GM18520 (cell line): ENCODE data around the gene NGFR.
"Not testable (repeated sequence)": the region's sequence is repeated elsewhere in the genome, so short reads cannot be mapped to it uniquely, and the experiment has no call there.

Experiments used
- ATAC-seq: cut with Tn5 transposase; IDR thresholded peaks from one replicate; pipeline ENCODE4 v1.9.1; 2021; ENCODE audit not compliant: unreplicated experiment

Gene NGFR

DNA sequence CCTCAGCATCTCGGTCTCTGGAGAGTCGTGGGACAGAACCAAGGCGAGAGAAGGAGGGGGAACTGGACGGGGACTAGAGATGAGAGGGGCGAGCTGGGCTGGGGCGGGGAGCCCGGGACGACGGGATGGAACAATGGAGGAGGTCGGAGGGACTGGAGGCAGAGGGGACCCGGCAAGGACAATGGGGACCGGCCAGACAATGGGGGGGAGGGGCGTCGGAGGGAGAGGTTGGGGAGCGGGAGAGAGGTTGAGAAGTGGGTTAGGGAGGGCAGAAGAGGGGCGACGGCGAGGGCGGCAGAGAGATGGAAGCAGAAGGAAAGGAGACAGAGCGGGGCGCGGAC lies 719 bp downstream of the NGFR start:
- no peak for ATAC-seq

DNA sequence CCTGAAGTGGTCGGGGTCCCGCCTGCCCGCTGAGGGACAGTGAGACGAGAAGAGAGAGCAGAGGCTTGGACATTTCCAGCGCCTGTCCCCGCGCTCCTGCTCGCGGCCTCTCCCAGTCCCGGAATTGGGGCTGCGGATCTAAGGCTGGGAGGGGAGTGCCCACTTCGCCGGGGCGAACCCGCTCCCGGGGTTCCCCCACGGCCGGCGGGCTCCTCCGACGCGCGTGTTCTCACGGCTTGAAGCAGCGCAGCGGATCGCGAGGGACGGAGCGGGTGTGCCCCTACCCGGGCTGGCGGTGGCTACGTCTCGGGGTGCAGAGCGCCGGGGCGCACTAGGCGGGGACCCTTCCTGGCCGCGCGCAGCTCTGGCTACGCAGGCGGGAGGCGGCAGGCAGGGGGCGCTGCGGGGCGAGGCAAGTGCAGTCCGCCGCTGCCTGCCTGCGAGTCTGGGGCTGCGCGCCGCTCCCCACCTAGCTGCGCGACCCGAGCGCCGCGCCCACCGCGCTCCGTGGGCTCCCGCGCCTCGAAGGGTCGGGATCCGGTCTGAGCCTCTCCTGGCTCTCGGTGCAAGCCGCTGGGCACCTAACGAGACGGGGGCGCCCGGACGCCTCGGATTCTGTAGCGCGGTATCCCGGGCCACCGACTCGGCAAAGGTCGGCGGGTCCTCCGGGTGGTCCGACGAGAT lies 1.2 kb downstream of the NGFR start:
- no peak for ATAC-seq

DNA sequence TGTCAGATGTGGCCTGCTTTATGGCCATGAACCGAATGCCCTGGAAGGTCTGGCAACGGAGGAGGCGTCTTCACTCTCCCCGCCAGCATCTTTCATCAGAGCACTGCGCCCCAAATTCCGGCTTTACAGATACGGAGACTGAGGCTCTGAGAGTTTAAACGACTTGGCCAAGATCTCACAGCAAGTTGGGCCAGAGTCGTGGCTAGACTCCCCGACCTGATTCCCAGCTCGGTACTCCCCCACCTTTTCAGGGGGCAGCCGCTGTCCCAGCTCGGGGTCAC lies 1.7 kb downstream of the NGFR start:
- ATAC-seq, result no peak

DNA sequence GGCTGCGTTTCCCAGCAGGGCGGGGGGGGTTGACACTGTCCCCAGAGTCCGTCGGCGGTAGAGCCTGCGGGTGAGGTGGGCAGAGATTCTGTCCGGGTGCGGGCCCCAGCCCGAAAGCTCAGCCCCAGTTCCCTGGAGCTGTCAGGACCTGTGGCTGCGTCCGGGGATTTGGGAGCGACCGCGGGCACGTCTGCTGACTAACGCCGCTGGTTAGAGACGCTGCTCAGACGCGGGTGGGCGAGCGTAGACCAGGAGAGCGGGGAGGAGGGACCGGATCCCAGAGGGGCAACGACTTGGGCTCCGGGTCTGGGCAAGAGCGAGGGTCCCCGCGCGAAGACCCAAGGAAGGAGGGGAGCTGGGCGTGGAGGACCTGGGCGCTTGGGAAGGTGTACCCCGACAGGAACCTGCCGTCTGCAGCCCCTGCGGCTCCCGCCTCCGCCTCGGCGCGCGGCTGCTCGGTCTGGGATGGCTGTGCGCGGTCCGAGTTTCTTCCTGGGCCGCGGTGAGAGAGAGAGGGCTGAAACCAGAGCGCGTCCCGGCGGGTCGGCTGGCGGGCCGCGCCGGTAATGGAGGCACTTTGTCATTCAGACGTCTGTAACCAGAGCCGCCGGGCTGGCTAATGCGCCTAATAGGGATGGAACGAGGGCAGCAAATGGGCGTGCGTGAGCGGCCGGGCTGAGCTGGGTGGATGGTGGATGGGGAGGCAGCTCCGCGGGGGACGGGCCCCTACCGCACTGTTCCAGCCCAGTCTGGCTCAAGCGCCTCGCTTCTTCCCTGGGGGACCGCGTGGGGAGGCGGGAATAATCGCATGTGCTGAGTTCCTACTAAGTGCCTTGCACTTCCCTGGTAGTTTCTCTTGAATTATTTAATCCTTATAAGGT lies 2.3 kb downstream of the NGFR start:
- no peak for ATAC-seq

DNA sequence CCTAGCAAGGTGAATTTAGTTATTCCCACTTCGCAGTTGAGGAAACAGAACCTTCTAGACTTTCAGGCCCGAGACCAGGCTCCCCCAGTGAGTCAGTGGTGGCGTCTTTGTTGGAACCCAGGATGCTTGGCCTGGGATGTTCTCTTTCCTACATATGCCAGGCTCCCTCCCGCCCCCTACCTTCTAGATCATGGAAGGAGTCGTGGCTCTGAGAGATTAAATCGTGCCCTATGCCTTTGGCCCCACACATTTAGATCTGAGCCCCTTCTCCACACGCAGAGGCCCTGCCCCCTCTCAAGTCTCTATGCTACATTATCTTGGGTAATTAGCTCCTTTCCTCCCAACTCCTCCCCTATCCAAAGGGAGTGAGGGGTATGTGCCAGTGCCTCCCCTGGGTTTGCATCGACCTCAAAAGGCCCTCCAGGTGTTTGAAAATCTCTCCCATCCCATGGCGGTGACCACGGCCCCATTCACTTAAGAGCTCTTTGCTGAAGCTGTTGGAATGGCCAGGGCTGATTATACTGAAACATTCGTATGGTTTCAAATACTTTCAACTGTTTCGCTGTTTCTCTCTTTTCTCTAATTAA lies 3.0 kb downstream of the NGFR start:
- ATAC-seq, result no peak

DNA sequence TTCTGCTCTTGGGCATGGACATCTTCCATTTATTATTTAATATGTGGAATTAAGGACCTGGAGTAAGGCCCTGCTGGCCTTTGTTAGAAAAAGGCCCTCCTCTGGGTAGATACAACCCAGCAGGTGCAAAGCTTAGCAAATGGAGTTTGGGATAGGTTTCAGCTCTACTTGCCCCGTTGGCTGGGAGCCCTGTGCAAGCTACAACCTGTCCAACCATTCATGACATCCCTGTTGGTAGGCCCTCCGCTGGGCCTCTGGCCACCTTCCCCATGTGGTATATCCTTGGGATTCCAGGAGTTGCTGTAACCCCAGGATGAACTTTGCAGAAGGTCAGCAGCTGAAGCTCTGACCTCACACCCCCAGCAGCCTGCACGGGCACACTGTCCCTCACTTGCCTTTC lies 6.4 kb downstream of the NGFR start:
- ATAC-seq, result no peak

DNA sequence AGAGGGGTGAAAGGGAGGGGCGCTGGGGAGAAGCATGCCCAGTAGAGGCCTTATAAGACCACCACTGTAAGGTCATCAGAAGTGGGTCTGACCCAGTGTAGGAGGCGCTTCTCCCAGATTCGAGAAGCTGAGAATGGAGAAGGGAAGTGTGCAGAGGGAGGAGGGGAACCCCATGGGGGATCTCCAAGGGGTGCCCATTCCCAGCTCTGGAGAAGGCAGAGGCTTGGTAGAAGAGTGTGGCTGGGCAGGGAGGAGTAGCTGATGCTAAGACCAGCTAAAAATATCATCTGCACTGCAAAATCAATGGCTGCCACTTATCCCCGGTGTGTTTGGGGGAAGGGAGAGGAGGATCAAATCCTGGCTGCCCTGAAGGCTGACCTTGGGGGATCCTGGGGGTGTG lies 7.2 kb downstream of the NGFR start:
- ATAC-seq, result no peak

DNA sequence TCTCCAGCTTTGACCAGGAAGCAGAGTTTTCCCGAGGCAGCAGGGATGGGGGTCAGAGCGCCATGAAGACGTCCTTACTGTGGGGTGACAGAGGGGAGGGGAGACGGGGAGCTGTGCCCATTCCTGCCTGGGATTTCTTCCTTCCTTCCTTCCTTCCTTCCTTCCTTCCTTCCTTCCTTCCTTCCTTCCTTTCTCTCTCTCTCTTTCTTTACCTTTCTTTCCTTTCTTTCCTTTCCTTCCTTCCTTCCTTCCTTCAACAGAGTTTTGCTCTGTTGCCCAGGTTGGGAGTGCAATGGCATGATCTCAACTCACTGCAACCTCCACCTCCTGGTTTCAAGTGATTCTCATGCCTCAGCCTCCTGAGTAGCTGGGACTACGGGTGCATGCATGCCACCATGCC lies 7.6 kb downstream of the NGFR start:
- ATAC-seq, result not testable (repeated sequence)

DNA sequence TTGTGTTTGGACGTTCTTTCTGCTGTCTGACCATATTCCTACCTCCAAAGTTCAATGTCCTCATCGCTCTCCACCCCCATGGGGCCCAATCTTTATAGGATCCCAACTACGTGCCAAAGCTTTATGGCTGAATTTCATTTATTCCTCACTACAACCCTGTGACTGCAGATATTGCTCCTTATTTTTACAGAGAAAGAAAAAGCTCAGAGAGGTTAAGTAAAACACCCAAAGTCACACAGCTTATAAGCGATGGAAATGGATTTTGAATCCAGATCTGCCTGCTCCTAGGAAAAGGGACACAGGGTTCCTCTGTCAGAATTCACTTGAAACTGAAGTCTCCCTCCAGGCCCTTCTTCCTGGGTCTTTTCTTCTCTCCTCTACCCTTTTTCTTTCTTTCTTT lies 9.3 kb downstream of the NGFR start:
- no peak for ATAC-seq

DNA sequence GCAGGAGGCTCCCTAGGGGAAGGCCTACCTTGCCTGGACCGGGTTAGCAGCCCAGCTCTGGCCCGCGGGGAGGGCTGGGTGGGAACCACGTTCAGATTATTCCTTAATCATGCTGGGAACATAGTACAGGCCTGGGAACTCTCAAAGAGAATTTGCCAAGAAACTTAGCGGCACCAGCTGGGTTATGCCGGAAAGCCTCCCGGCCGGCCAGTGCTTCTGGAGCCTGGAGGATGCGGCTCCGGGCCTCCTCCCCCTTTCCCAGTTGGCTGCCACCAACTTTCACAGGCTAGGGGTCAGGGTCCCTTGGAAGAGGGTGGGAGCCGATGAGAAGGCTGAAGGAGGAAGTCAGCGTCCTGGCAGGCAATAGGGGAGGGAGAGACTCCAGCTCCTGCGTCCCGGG lies 10.8 kb downstream of the NGFR start:
- no peak for ATAC-seq

DNA sequence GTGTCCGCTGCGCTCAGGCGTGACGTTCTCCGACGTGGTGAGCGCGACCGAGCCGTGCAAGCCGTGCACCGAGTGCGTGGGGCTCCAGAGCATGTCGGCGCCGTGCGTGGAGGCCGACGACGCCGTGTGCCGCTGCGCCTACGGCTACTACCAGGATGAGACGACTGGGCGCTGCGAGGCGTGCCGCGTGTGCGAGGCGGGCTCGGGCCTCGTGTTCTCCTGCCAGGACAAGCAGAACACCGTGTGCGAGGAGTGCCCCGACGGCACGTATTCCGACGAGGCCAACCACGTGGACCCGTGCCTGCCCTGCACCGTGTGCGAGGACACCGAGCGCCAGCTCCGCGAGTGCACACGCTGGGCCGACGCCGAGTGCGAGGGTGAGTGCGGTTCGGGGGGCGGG lies 11.2 kb downstream of the NGFR start:
- ATAC-seq, result no peak

DNA sequence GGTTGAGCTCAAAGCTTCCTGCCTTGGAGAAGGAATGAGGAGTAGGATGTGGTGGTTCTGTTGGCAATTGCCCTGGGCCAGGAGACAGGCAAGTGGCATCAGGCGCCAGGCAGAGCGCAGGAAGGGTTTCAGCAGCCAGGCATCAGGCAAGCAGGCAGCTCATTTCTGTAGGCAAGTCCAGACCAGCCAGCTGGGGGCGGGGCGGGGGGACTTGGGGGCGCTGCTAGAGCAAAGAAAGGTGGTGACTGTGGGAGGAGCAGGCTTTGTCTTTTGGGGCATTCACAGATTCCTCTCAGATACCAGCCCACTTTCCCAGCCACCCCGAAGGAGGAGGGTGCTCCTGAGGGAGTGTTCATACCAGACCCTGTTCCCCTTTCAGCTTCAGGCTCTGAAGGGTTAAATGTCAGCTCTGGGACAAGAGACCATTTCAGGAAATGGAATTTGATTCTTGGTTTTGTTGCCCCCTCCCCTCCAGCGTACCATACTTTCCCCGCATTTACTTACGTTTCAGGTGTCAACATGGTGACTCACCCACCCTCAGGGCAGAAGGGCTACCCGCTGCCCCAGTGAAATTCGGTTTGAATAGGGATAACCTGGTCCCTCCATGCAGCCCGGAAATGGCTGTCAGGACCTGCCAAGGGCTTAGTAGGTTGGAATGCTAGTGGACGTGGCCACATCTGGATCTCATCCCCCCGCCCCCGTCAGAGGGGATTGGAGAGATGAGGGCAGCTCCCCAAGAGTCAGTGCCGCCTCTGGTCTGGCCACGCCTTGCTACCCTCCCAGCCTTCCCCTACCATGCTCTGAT lies 13.2 kb downstream of the NGFR start:
- no peak for ATAC-seq

DNA sequence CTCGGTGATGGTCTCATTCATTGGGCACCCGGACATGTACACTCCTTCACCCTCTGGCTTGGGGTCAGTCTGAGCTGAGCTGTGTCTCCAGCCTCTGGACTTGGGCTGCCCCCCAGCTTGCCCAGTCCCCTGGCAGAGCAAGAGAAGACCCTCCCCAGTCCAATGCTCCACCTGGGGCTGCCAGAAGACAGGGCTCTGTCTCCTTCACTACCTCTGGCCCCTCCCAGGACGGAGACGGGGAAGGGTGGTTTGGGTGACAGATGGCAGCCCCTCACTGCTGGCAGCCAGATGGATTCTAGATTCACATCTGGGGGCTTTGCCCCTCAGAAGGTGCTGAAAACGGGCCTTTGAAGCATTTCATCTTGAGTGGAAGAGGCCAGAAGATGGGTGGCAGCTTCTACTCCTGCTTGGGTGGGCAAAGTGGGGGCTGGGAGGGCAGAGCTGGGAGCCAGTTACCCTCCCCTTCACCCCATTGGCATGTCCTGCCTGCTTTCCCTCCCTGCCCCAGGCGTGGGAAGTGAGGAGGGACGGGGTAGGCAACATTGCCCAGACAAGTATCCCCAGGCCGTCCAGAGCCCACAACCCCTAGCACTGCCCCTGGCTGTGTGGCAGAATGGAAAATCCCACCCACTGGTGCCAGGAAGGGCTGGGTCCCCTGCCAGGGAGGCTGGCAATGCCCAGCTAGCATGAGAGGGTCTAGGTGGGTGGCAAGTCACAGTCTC lies 13.9 kb downstream of the NGFR start:
- ATAC-seq, result no peak

DNA sequence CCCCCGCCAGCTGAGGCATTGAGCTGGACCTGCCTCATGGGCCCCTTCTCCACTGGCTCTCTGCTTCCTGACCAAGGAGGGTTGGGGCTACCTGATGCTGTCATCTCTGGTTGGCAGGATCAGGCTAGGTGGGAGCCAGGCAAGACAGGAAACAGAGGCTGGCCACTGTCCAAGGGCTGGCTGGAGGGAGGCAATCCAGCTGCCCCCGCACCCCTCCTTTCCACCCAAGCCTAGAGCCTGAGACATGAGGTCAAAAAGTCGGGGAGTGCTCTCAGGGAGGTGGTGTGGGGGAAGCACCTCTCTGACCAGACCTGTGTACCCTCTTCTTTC lies 14.5 kb downstream of the NGFR start:
- no peak for ATAC-seq

DNA sequence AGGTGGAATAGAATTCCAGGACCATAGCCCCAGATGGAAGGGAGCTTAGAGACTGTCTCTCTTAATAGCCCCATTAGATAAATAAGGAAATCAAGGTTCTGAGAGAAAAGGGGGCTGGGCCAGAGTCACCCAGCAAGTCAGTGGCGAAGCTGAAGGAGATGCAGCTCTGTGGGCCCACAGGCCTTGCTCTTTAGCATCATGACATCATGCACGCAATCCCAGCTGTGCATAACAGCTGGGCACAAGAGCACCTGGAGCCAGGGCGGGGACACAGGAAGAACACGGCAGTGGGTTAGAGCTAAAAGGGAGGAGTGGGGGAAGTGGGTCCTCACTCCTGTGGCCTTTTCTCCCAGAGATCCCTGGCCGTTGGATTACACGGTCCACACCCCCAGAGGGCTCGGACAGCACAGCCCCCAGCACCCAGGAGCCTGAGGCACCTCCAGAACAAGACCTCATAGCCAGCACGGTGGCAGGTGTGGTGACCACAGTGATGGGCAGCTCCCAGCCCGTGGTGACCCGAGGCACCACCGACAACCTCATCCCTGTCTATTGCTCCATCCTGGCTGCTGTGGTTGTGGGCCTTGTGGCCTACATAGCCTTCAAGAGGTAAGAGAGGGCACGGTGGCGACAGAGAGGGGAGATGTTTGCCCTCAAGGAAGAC lies 15.1 kb downstream of the NGFR start:
- ATAC-seq, result no peak

DNA sequence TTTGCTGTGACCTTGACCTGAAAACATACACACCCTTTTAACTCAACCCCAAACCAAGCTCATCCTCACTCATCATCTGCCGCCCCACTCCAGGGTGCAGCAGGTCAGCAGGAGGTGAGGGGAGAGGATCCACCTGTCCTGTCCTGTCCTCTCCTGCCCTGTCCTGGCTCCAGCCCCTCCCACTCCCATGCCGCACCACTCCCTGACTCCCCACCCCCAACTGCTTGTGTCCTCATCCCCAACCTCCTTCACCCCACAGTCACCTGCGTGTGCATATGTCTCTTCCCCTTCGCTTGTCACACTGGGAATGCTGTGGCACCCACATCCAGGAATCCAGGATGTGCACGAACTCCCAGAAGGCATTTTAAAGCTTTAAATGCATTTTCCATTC lies 15.6 kb downstream of the NGFR start:
- no peak for ATAC-seq

DNA sequence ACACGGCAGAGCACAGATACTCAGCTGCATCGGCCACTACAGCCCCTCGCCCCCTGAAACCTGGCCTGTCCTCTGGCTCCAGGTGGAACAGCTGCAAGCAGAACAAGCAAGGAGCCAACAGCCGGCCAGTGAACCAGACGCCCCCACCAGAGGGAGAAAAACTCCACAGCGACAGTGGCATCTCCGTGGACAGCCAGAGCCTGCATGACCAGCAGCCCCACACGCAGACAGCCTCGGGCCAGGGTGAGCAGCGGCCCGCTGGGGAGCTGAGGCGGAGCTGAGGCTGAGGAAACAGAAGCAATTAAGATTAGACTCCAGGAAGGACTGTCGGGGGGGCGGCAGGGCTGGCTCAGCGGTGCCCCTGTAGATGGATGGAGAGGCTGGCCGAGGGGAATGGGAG lies 16.7 kb downstream of the NGFR start:
- ATAC-seq, result no peak

DNA sequence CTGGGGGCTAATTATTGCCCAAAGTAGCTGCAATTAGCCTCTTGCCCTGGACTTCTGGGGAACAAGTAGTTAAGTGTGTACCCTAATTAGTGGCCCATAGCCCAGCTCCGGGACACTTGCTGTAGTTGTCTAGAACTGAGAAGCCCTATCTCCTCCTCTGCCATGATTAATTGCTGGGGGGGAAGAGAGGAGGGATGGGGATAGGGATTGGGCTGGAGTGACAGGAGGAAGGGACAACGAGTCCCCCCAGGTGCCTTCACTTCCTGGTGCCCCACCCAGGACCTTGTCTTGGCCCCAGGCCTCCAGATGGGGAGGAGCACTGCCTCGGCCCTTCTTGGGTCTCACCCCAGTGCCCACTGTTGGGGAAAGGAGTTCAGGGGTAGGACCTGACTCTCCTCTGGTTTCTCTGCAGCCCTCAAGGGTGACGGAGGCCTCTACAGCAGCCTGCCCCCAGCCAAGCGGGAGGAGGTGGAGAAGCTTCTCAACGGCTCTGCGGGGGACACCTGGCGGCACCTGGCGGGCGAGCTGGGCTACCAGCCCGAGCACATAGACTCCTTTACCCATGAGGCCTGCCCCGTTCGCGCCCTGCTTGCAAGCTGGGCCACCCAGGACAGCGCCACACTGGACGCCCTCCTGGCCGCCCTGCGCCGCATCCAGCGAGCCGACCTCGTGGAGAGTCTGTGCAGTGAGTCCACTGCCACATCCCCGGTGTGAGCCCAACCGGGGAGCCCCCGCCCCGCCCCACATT lies 17.4 kb downstream of the NGFR start:
- ATAC-seq, result no peak

DNA sequence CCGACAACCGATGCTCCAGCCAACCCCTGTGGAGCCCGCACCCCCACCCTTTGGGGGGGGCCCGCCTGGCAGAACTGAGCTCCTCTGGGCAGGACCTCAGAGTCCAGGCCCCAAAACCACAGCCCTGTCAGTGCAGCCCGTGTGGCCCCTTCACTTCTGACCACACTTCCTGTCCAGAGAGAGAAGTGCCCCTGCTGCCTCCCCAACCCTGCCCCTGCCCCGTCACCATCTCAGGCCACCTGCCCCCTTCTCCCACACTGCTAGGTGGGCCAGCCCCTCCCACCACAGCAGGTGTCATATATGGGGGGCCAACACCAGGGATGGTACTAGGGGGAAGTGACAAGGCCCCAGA lies 17.9 kb downstream of the NGFR start:
- no peak for ATAC-seq

DNA sequence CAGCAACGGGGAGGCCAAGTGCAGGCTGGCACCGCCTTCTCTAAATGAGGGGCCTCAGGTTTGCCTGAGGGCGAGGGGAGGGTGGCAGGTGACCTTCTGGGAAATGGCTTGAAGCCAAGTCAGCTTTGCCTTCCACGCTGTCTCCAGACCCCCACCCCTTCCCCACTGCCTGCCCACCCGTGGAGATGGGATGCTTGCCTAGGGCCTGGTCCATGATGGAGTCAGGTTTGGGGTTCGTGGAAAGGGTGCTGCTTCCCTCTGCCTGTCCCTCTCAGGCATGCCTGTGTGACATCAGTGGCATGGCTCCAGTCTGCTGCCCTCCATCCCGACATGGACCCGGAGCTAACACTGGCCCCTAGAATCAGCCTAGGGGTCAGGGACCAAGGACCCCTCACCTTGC lies 18.5 kb downstream of the NGFR start:
- ATAC-seq, result no peak
